ENCODE measurements around the gene SNX17.

The SNX17 gene

GRCh38 chr2:27378809-27379290 is 8.4 kb downstream of the SNX17 start:
- Histone ChIP-seq H3F3A (ENCODE audit: low read depth) (peaks cover 7% of the 10 kb centered on the region), H3K27me3 (ENCODE audit: insufficient read depth, low read length, poor library complexity, severe bottlenecking) (no peaks in the 10 kb centered on the region), H4K20me1 (ENCODE audit: insufficient read depth, low read length, poor library complexity, severe bottlenecking) (no peaks in the 10 kb centered on the region), H2AFZ (ENCODE audit: low read length) (no peak overlapping the region), H3K36me3 (ENCODE audit: insufficient read depth, low read length) (peaks cover 82% of the 10 kb centered on the region; the same call in 1 of the 2 replicates), H3K4me2 (ENCODE audit: low read depth, low read length, poor library complexity, severe bottlenecking) (no peak overlapping the region), H3K9me2 (replicated peaks; ENCODE audit: low read depth, low read length) (no peaks in the 10 kb centered on the region), H3K9ac (ENCODE audit: low read depth, low read length, poor library complexity, severe bottlenecking) (no peak overlapping the region), H3K4me1 (ENCODE audit: insufficient read depth, low read length, poor library complexity, severe bottlenecking) (no peaks in the 10 kb centered on the region), H3K4me3 (ENCODE audit: low read length, poor library complexity, severe bottlenecking) (no peak overlapping the region), H3K79me2 (ENCODE audit: insufficient read depth, low read length) (0 out of 2 replicates have a peak, but pooled peaks cover under 1% of the 10 kb centered on the region), H3K9me3 (ENCODE audit: insufficient read depth, low read depth, low read length) (no peaks in the 10 kb centered on the region)
- no peak for TF ChIP-seq EZH2phosphoT487 (IDR thresholded peaks at IDR 0.05; ENCODE audit: borderline replicate concordance)
- no peak for TF ChIP-seq CTCF (conservative IDR thresholded peaks at IDR 0.05; ENCODE audit: low read length)

- no peaks in the 10 kb centered on the region for H3K9me2 ChIP-seq (replicated peaks; ENCODE audit: low read depth, low read length)
- H3K79me2 ChIP-seq (ENCODE audit: insufficient read depth, low read length): no peaks in the 10 kb centered on the region
- no peaks in the 10 kb centered on the region for H4K20me1 ChIP-seq (ENCODE audit: insufficient read depth, low read length, poor library complexity, severe bottlenecking)
- TF ChIP-seq EZH2phosphoT487 (IDR thresholded peaks at IDR 0.05; ENCODE audit: borderline replicate concordance): no peak
- no peak for TF ChIP-seq CTCF (conservative IDR thresholded peaks at IDR 0.05; ENCODE audit: low read length)
- no peak overlapping the region for H3K9ac ChIP-seq (ENCODE audit: low read depth, low read length, poor library complexity, severe bottlenecking)
- H3K4me1 ChIP-seq (ENCODE audit: insufficient read depth, low read length, poor library complexity, severe bottlenecking): no peaks in the 10 kb centered on the region
- H3K4me3 ChIP-seq (ENCODE audit: low read length, poor library complexity, severe bottlenecking): peak overlapping the region; percentile 75
- H3K4me2 ChIP-seq (ENCODE audit: low read depth, low read length, poor library complexity, severe bottlenecking): peak overlapping the region; percentile 60
- no peak overlapping the region for H2AFZ ChIP-seq (ENCODE audit: low read length)
- H3K36me3 ChIP-seq (ENCODE audit: insufficient read depth, low read length): peaks cover 86% of the 10 kb centered on the region; the same call in 1 of the 2 replicates
- H3F3A ChIP-seq (ENCODE audit: low read depth): peaks cover 7% of the 10 kb centered on the region
- H3K27me3 ChIP-seq (ENCODE audit: insufficient read depth, low read length, poor library complexity, severe bottlenecking): no peaks in the 10 kb centered on the region
- no peaks in the 10 kb centered on the region for H3K9me3 ChIP-seq (ENCODE audit: insufficient read depth, low read depth, low read length)
Observed at GRCh38 chr2:27379383-27379835, 9.0 kb downstream of the SNX17 start.

GRCh38 chr2:27379836-27380625 is 9.6 kb downstream of the SNX17 start:
- Histone ChIP-seq H2AFZ (ENCODE audit: low read length) (no peak overlapping the region), H3K9ac (ENCODE audit: low read depth, low read length, poor library complexity, severe bottlenecking) (peak overlapping the region; percentile 62), H3K4me2 (ENCODE audit: low read depth, low read length, poor library complexity, severe bottlenecking) (peak overlapping the region; percentile 60), H3K36me3 (ENCODE audit: insufficient read depth, low read length) (peaks cover 86% of the 10 kb centered on the region; the same call in 1 of the 2 replicates), H3K9me3 (ENCODE audit: insufficient read depth, low read depth, low read length) (no peaks in the 10 kb centered on the region), H3K4me1 (ENCODE audit: insufficient read depth, low read length, poor library complexity, severe bottlenecking) (no peaks in the 10 kb centered on the region), H3K9me2 (replicated peaks; ENCODE audit: low read depth, low read length) (no peaks in the 10 kb centered on the region), H3K4me3 (ENCODE audit: low read length, poor library complexity, severe bottlenecking) (peak overlapping the region; percentile 75), H3F3A (ENCODE audit: low read depth) (peaks cover 7% of the 10 kb centered on the region), H3K79me2 (ENCODE audit: insufficient read depth, low read length) (no peaks in the 10 kb centered on the region), H3K27me3 (ENCODE audit: insufficient read depth, low read length, poor library complexity, severe bottlenecking) (no peaks in the 10 kb centered on the region), H4K20me1 (ENCODE audit: insufficient read depth, low read length, poor library complexity, severe bottlenecking) (no peaks in the 10 kb centered on the region)
- TF ChIP-seq EZH2phosphoT487 (IDR thresholded peaks at IDR 0.05; ENCODE audit: borderline replicate concordance) (no peak), CTCF (conservative IDR thresholded peaks at IDR 0.05; ENCODE audit: low read length) (no peak)

Measured in Loucy (cell line).